ENCODE measurements around the gene STPG2. TPM values are rescaled to one million over a fixed set of nuclear protein-coding genes. Genes with fewer than 3 reads are reported as not detected.

The STPG2 gene
- total RNA-seq, 1 donor from 2014 or later: 0.99 TPM

GRCh38 chr4:98027827-98028226, 115.4 kb downstream of the STPG2 start:
- TF ChIP-seq CTCF (IDR thresholded peaks at IDR 0.05) (peak; percentile 40), EZH2phosphoT487 (IDR thresholded peaks at IDR 0.05) (no peak)
- Histone ChIP-seq H3K4me3 (no peak overlapping the region), H3K79me2 (ENCODE audit: low read depth) (no peaks in the 10 kb centered on the region), H3K27ac (no peak overlapping the region), H3K4me1 (no peaks in the 10 kb centered on the region), H3F3A (ENCODE audit: low read depth) (no peaks in the 10 kb centered on the region), H4K20me1 (ENCODE audit: low read depth) (no peaks in the 10 kb centered on the region), H2AFZ (replicated peaks) (peak overlapping the region; percentile 23), H3K27me3 (no peaks in the 10 kb centered on the region), H3K9ac (no peak overlapping the region), H3K36me3 (no peaks in the 10 kb centered on the region), H3K9me3 (ENCODE audit: low read depth) (no peaks in the 10 kb centered on the region), H3K4me2 (no peak overlapping the region)
- H3K27me3 Mint-ChIP-seq (ENCODE audit: insufficient read depth, low read depth): peaks cover 4% of the 10 kb centered on the region
- H3K36me3 Mint-ChIP-seq: no peaks in the 10 kb centered on the region
- H3K4me1 Mint-ChIP-seq: no peaks in the 10 kb centered on the region
- peaks cover 12% of the 10 kb centered on the region for H3K9me3 Mint-ChIP-seq
- no peak overlapping the region for H3K27ac Mint-ChIP-seq
- no peak overlapping the region for H3K4me3 Mint-ChIP-seq
- DNase-seq (ENCODE audit: low spot score): peak; percentile 11

DNA sequence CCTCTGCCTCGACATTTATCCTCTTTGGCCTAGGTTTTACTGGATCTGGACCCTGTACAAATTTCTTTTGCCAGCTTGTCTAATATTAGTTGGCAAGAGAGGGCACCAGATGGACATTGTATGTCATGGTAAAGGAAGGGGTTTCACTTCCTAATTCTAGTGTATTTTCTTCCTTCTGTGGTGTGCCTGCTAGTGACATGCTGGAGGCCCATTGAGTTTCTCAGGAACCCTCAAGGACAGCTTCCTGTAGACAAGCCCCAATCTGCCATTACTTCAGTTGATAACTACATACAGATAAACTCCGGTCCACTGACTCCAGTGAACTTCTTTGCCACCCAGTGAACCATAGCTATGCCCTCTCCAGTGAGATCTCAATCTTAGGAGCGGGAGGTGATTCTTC, 116.9 kb downstream of the STPG2 start:
- H4K20me1 ChIP-seq (ENCODE audit: low read depth): no peaks in the 10 kb centered on the region
- H3K4me2 ChIP-seq: no peak overlapping the region
- H3K4me1 ChIP-seq: no peaks in the 10 kb centered on the region
- H2AFZ ChIP-seq (replicated peaks): no peak overlapping the region
- H3K27ac Mint-ChIP-seq: no peak overlapping the region
- H3F3A ChIP-seq (ENCODE audit: low read depth): no peaks in the 10 kb centered on the region
- H3K27me3 Mint-ChIP-seq (ENCODE audit: insufficient read depth, low read depth): peaks cover 4% of the 10 kb centered on the region
- H3K27me3 ChIP-seq: no peaks in the 10 kb centered on the region
- no peaks in the 10 kb centered on the region for H3K36me3 Mint-ChIP-seq
- H3K9ac ChIP-seq: no peak overlapping the region
- H3K9me3 ChIP-seq (ENCODE audit: low read depth): no peaks in the 10 kb centered on the region
- H3K27ac ChIP-seq: no peak overlapping the region
- H3K4me3 ChIP-seq: no peak overlapping the region
- no peak overlapping the region for H3K4me3 Mint-ChIP-seq
- TF ChIP-seq CTCF (IDR thresholded peaks at IDR 0.05): no peak
- no peak for TF ChIP-seq EZH2 (IDR thresholded peaks at IDR 0.05)
- no peak for TF ChIP-seq EZH2phosphoT487 (IDR thresholded peaks at IDR 0.05)
- H3K9me3 Mint-ChIP-seq: peaks cover 15% of the 10 kb centered on the region
- H3K4me1 Mint-ChIP-seq: no peaks in the 10 kb centered on the region
- no peak for DNase-seq (ENCODE audit: low spot score)
- H3K36me3 ChIP-seq: no peaks in the 10 kb centered on the region
- H3K79me2 ChIP-seq (ENCODE audit: low read depth): no peaks in the 10 kb centered on the region

DNA sequence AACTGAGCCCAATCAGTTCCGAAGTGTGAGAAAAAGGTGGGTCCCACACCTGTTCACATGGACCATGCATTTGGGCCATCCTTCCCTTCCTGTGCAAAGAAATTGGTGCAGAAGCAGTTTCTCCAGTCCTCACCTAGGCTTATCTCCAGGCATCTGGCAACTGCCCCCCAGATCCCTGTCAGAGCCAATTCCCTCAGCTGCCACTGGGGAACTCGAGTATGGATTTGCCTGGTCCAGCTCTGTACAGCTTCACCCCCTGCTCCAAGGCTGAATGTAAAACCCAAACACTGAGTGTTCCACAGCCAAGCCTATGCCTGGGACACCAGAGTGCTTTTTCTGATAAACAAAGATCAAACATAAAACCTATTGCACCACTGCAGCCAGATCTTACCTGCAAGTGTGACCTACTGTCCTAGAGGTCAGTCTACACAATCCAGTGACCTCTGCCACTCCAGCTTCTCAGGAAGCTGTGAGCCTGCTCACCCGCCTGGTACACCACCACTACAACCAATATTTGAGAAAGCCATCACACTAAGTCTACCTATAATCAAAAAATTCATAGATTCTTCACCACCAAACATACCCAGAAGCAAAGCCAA, 136.4 kb downstream of the STPG2 start:
- H3F3A ChIP-seq (ENCODE audit: low read depth): no peaks in the 10 kb centered on the region
- H3K4me2 ChIP-seq: no peak overlapping the region
- no peaks in the 10 kb centered on the region for H3K36me3 ChIP-seq
- H3K4me3 ChIP-seq: no peak overlapping the region
- no peak overlapping the region for H3K4me3 Mint-ChIP-seq
- no peak overlapping the region for H3K27ac ChIP-seq
- TF ChIP-seq CTCF (IDR thresholded peaks at IDR 0.05) (no peak), EZH2phosphoT487 (IDR thresholded peaks at IDR 0.05) (no peak), EZH2 (IDR thresholded peaks at IDR 0.05) (no peak)
- no peaks in the 10 kb centered on the region for H4K20me1 ChIP-seq (ENCODE audit: low read depth)
- DNase-seq (ENCODE audit: low spot score): no peak
- peaks cover 2% of the 10 kb centered on the region for H3K27me3 Mint-ChIP-seq (ENCODE audit: insufficient read depth, low read depth)
- peak overlapping the region; percentile 42 for H3K27ac Mint-ChIP-seq
- no peaks in the 10 kb centered on the region for H3K27me3 ChIP-seq
- peaks cover 8% of the 10 kb centered on the region for H3K9me3 Mint-ChIP-seq
- no peaks in the 10 kb centered on the region for H3K4me1 Mint-ChIP-seq
- H3K79me2 ChIP-seq (ENCODE audit: low read depth): no peaks in the 10 kb centered on the region
- no peak overlapping the region for H2AFZ ChIP-seq (replicated peaks)
- no peak overlapping the region for H3K9ac ChIP-seq
- H3K4me1 ChIP-seq: no peaks in the 10 kb centered on the region
- no peaks in the 10 kb centered on the region for H3K9me3 ChIP-seq (ENCODE audit: low read depth)
- no peaks in the 10 kb centered on the region for H3K36me3 Mint-ChIP-seq
